Measurements from ENCODE around the gene GSTM4.

DNA sequence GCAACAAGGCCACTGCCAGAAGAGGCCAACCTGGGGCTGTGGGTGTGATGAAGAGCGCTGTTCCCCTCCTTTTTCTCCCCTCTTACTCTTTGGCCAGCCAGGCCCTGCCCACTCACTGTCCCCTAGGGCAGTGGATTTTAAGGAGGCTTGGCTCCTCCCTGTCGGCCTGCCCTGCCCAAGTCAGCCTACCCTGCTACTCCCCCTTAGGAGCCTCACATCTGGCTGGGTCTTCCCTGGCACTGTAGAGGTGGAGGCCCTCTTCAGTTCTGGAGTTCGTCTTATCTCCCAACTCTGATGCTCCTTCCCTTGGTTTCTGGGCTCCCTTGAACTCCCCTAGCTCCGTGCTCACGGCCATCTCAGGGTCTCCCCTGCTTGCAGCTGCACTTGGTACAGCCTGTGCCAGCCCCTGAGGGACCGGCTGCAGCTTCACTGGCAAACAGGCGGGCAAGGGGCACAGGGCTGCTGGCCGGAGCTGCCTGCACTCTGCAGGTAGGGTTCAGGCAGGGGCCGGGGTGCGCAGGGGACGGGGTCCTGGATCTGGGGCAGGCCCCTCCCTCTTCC, 32.2 kb upstream of the GSTM4 start:
- TF ChIP-seq, protein P1, sequence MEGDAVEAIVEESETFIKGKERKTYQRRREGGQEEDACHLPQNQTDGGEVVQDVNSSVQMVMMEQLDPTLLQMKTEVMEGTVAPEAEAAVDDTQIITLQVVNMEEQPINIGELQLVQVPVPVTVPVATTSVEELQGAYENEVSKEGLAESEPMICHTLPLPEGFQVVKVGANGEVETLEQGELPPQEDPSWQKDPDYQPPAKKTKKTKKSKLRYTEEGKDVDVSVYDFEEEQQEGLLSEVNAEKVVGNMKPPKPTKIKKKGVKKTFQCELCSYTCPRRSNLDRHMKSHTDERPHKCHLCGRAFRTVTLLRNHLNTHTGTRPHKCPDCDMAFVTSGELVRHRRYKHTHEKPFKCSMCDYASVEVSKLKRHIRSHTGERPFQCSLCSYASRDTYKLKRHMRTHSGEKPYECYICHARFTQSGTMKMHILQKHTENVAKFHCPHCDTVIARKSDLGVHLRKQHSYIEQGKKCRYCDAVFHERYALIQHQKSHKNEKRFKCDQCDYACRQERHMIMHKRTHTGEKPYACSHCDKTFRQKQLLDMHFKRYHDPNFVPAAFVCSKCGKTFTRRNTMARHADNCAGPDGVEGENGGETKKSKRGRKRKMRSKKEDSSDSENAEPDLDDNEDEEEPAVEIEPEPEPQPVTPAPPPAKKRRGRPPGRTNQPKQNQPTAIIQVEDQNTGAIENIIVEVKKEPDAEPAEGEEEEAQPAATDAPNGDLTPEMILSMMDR (IDR thresholded peaks at IDR 0.05), result no peak
- no peak for TF ChIP-seq POLR2A (IDR thresholded peaks at IDR 0.05)

All from thyroid gland (tissue), 4 donors.